Fibroblast of mammary gland (primary cell): ENCODE measurements around the gene AGTPBP1.

Experiments
- DNase-seq: peaks from one replicate; pipeline ENCODE4 v3.0.0-alpha.2; 2010; ENCODE audit warnings: low read depth
- H3K4me3 ChIP-seq: 2 replicates; pipeline ENCODE4 v1.5.1; 2011; ENCODE audit warnings: low read depth, mild to moderate bottlenecking, low read length, moderate library complexity; ENCODE audit not compliant: control insufficient read depth
- CTCF ChIP-seq: conservative IDR thresholded peaks from 2 replicates; pipeline ENCODE4 v1.5.1; 2011; ENCODE audit warnings: low read depth, low read length, inconsistent platforms; ENCODE audit not compliant: control insufficient read depth, insufficient read depth

The AGTPBP1 gene

GRCh38 chr9:85521371-85522197 lies 220.2 kb downstream of the AGTPBP1 start:
- no peak for DNase-seq
- no peak for TF ChIP-seq CTCF
- no peak overlapping the region for H3K4me3 ChIP-seq

GRCh38 chr9:85516976-85517637 lies 224.6 kb downstream of the AGTPBP1 start:
- no peak for TF ChIP-seq CTCF
- DNase-seq, result no peak
- no peak overlapping the region for H3K4me3 ChIP-seq

GRCh38 chr9:85516455-85516854 lies 225.3 kb downstream of the AGTPBP1 start:
- DNase-seq, result no peak
- no peak for TF ChIP-seq CTCF
- no peak overlapping the region for H3K4me3 ChIP-seq

GRCh38 chr9:85515021-85515420 lies 226.7 kb downstream of the AGTPBP1 start:
- no peak overlapping the region for H3K4me3 ChIP-seq
- no peak for TF ChIP-seq CTCF
- no peak for DNase-seq

GRCh38 chr9:85514256-85514655 lies 227.5 kb downstream of the AGTPBP1 start:
- TF ChIP-seq CTCF, result no peak
- H3K4me3 ChIP-seq, result no peak overlapping the region
- DNase-seq, result no peak

- no peak for DNase-seq
- no peak for TF ChIP-seq CTCF
- no peak overlapping the region for H3K4me3 ChIP-seq
These were observed 230.0 kb downstream of the AGTPBP1 start for GRCh38 chr9:85511746-85512145.
